MCF 10A (cell line): ENCODE results near the gene KMT2D. TPM values are rescaled to one million over a fixed set of nuclear protein-coding genes. Genes with fewer than 3 reads are reported as not detected.

Source experiments
- BruUV-seq: library from RNA; stranded (reverse); fragments of 400-500 nt; replicated peaks from 2 replicates; lab custom pipeline; 2021; lab: Mats Ljungman, UMichigan
- CTCF ChIA-PET: fragments of 300-600 bp; sonication (Branson Sonifier 250); formaldehyde crosslinking; extraction: SDS; loops from one replicate; lab custom pipeline; 2021; ENCODE audit warnings: antibody characterized with exemption, inconsistent platforms; lab: Yijun Ruan, JAX
- POLR2A ChIA-PET: fragments of 300-600, 350-650 bp; sonication (Branson Sonifier 250); formaldehyde crosslinking; extraction: SDS; loops from one replicate; lab custom pipeline; 2020; ENCODE audit warnings: antibody characterized with exemption, inconsistent platforms; lab: Yijun Ruan, JAX
- DNase-seq: peaks from one replicate; pipeline ENCODE4 v3.0.0-alpha.2; 2018; ENCODE audit not compliant: unreplicated experiment
- H3K27ac Mint-ChIP-seq: one replicate; pipeline ENCODE4 v1.8.0; 2022; ENCODE audit warnings: mild to moderate bottlenecking, low read depth, mixed read lengths; ENCODE audit not compliant: unreplicated experiment
- H3K27me3 Mint-ChIP-seq: one replicate; pipeline ENCODE4 v1.8.0; 2022; ENCODE audit warnings: mixed read lengths; ENCODE audit not compliant: insufficient read depth, unreplicated experiment
- H3K36me3 Mint-ChIP-seq: one replicate; pipeline ENCODE4 v1.8.0; 2022; ENCODE audit warnings: mild to moderate bottlenecking, moderate library complexity, mixed read lengths; ENCODE audit not compliant: insufficient read depth, unreplicated experiment
- H3K4me1 Mint-ChIP-seq: one replicate; pipeline ENCODE4 v1.8.0; 2022; ENCODE audit warnings: mixed read lengths; ENCODE audit not compliant: insufficient read depth, unreplicated experiment
- H3K4me3 Mint-ChIP-seq: one replicate; pipeline ENCODE4 v1.8.0; 2022; ENCODE audit warnings: mild to moderate bottlenecking, moderate library complexity, mixed read lengths; ENCODE audit not compliant: unreplicated experiment
- H3K9me3 Mint-ChIP-seq: one replicate; pipeline ENCODE4 v1.8.0; 2022; ENCODE audit warnings: mixed read lengths; ENCODE audit not compliant: unreplicated experiment
- intact Hi-C: fragments of 100-400 bp; cut with micrococcal nuclease; formaldehyde crosslinking; loops from 2 replicates; pipeline ENCODE4 v1.14.1; 2022
- total RNA-seq: library from RNA; stranded (reverse); gene quantifications from 2 replicates; pipeline ENCODE4 v1.2.3, GENCODE V29; 2022
- TF ChIP-seq, protein P1 (sequence below): fragments of 200-600 bp; IDR thresholded peaks from one replicate; pipeline ENCODE4 v1.8.0; 2022; ENCODE audit warnings: antibody characterized with exemption, mild to moderate bottlenecking; ENCODE audit not compliant: unreplicated experiment

KMT2D gene
- total RNA-seq, 1 experiment from 2014 or later = 76.9 TPM

DNA sequence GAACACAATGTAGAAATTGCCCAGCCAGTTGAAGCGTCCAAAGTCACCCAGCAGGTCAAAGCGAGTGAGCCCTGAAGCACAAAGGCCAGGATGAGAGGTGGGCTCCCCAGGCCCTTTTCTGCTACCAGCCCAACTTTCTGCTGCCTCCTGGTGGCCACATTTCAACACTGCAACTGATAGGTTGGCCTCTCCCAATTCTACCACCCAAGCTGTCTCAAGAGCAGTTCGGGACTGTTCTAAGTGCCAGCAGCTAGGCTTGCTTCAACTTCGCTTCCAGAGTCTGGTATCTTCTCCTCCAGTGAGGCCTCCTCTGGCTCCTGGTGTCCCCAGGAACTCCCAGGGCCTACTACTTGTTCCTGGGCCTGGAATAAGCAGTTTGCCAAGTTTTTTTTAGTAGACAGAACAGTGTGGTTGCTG lies 37.4 kb upstream of the KMT2D start:
- DNase-seq = peak; percentile 61
- Mint-ChIP-seq H3K4me3 (no peak overlapping the region), H3K27me3 (no peaks in the 10 kb centered on the region), H3K4me1 (peaks cover 5% of the 10 kb centered on the region), H3K9me3 (no peaks in the 10 kb centered on the region), H3K27ac (no peak overlapping the region), H3K36me3 (peaks cover 28% of the 10 kb centered on the region)
- CTCF ChIA-PET = interaction anchor here (0.6 to 6.8 kb wide), 17 partner anchors 10 to 773 kb away, joined by 3 to 99 read pairs (median 5); partner anchors contain the start of genes LMBR1L and TUBA1B
- intact Hi-C loops = loop anchor here (2.0 kb wide), 1 partner anchor 33 kb away; no protein-coding TSS in a partner anchor
- no TSS peak for BruUV-seq
- POLR2A ChIA-PET = interaction anchor here (0.5 to 3.2 kb wide), 5 partner anchors 11 to 1388 kb away, joined by 3 to 25 read pairs (median 4); partner anchors contain the start of gene LMBR1L
- TF ChIP-seq, protein P1, sequence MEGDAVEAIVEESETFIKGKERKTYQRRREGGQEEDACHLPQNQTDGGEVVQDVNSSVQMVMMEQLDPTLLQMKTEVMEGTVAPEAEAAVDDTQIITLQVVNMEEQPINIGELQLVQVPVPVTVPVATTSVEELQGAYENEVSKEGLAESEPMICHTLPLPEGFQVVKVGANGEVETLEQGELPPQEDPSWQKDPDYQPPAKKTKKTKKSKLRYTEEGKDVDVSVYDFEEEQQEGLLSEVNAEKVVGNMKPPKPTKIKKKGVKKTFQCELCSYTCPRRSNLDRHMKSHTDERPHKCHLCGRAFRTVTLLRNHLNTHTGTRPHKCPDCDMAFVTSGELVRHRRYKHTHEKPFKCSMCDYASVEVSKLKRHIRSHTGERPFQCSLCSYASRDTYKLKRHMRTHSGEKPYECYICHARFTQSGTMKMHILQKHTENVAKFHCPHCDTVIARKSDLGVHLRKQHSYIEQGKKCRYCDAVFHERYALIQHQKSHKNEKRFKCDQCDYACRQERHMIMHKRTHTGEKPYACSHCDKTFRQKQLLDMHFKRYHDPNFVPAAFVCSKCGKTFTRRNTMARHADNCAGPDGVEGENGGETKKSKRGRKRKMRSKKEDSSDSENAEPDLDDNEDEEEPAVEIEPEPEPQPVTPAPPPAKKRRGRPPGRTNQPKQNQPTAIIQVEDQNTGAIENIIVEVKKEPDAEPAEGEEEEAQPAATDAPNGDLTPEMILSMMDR = peak; percentile 51

DNA sequence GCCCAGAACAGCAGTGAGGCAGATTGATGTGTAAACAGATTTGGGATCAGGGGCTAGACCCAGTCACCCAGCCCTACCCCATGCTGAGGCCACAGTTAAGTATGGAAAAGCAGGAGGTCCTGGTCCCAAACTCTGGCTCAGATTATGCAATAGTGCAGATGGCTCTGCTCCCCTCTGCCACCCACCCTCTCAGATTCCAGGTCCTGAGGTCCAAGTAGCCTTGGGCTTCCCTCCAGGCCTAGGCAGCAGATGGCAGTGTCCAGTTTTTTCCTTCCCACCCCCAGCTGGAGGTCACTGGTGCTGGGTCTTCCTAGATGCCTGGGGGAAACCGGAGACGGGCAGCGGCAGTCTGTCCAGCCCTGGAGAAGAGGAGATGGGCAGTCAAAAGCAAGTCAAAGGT lies 36.8 kb upstream of the KMT2D start:
- H3K27ac Mint-ChIP-seq = no peak overlapping the region
- no peaks in the 10 kb centered on the region for H3K9me3 Mint-ChIP-seq
- ChIA-PET POLR2A (interaction anchor here (0.5 to 1.3 kb wide), 2 partner anchors 11 to 33 kb away, joined by 4 to 5 read pairs; no protein-coding TSS in a partner anchor), CTCF (interaction anchor here (0.7 to 6.8 kb wide), 8 partner anchors 10 to 774 kb away, joined by 3 to 99 read pairs (median 5); partner anchors contain the start of gene LMBR1L)
- no peaks in the 10 kb centered on the region for H3K27me3 Mint-ChIP-seq
- intact Hi-C loops = no loop called here
- DNase-seq = no peak
- no TSS peak for BruUV-seq
- H3K36me3 Mint-ChIP-seq = peaks cover 28% of the 10 kb centered on the region
- TF ChIP-seq, protein P1 = no peak
- peaks cover 5% of the 10 kb centered on the region for H3K4me1 Mint-ChIP-seq
- H3K4me3 Mint-ChIP-seq = no peak overlapping the region

DNA sequence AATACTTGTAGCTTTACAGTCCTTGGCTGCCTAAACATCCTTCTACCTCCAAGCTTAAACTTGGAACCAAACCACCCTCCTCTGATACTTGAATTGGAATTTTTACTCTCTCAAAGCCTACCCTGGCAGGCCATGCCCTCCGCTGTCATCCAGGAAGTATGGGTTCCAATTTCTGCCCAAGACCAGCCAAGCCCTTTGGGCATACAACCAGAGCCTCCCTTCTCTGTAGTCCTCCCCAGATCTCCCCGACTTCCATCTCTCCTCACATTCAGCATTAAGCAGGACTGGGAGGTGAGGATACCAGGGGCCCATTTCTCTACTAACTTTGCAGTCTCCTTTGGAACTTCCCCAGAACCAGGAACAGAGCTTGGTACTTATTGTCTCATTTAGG lies 34.4 kb upstream of the KMT2D start:
- ChIA-PET CTCF (interaction anchor here (0.7 to 1.7 kb wide), 6 partner anchors 9 to 57 kb away, joined by 3 to 5 read pairs (median 3); no protein-coding TSS in a partner anchor), POLR2A (interaction anchor here (1.3 to 4.8 kb wide), 5 partner anchors 15 to 36 kb away, joined by 4 to 24 read pairs (median 6); partner anchors contain the start of genes LMBR1L and TUBA1B)

More for the DNA sequence above, 34.4 kb upstream of the KMT2D start:
- Mint-ChIP-seq H3K27me3 (no peaks in the 10 kb centered on the region), H3K27ac (no peak overlapping the region), H3K36me3 (peaks cover 28% of the 10 kb centered on the region), H3K4me3 (no peak overlapping the region), H3K4me1 (peaks cover 5% of the 10 kb centered on the region), H3K9me3 (no peaks in the 10 kb centered on the region)
- TF ChIP-seq, protein P1 = no peak
- no TSS peak for BruUV-seq
- intact Hi-C loops = no loop called here
- no peak for DNase-seq
